HCT116 (cell line): Measurements from ENCODE around the gene UBE2H. TPM values are rescaled to one million over a fixed set of nuclear protein-coding genes. Genes with fewer than 3 reads are reported as not detected.

Experiments used
- ATAC-seq: fragments of 200-7000 bp; cut with Tn5 transposase; 2 replicates; pipeline ENCODE4 v1.9.1; 2020; ENCODE audit warnings: mild to moderate bottlenecking, moderate library complexity
- Bru-seq: library from RNA; stranded (reverse); fragments of 400-500 nt; gene quantifications from one replicate; lab custom pipeline; 2021; lab: Mats Ljungman, UMichigan
- BruChase-seq, 2 experiments: library from RNA; stranded (reverse); fragments of 400-500 nt; gene quantifications; one replicate each; lab custom pipeline; 2021; lab: Mats Ljungman, UMichigan
- BruUV-seq: library from RNA; stranded (reverse); fragments of 400-500 nt; replicated peaks from 2 replicates; lab custom pipeline; 2021; lab: Mats Ljungman, UMichigan
- CTCF ChIA-PET: fragments of 300-600 bp; sonication (Branson Sonifier 250); formaldehyde crosslinking; loops from one replicate; lab custom pipeline; 2021; ENCODE audit warnings: antibody characterized with exemption; lab: Charles Lee
- POLR2A ChIA-PET: fragments of 300-600, 350-600 bp; sonication (Branson Sonifier 250); formaldehyde crosslinking; loops from one replicate; lab custom pipeline; 2021; ENCODE audit warnings: antibody characterized with exemption; lab: Charles Lee
- RAD21 ChIA-PET, 2 experiments: fragments of 300-600 bp; sonication (Branson Sonifier 250); formaldehyde crosslinking; loops; one replicate each; lab custom pipeline; 2023; ENCODE audit warnings: low total read pairs in 2 of 2; ENCODE audit not compliant: uncharacterized antibody in 2 of 2, unreplicated experiment in 2 of 2, low non-redundant PET in 1 of 2; lab: Charles Lee
- DNase-seq: peaks from one replicate; pipeline ENCODE4 v3.0.0-alpha.2; 2010; ENCODE audit warnings: low read depth, low spot score
- H2AFZ ChIP-seq: fragments of 200-600 bp; shearing (Covaris generic), sonication (generic); 2 replicates; pipeline ENCODE4 v1.6.1; 2017; ENCODE audit warnings: low read depth, mixed run types, mixed read lengths, antibody characterized with exemption, low read length; ENCODE audit not compliant: poor library complexity, severe bottlenecking
- H3K27ac ChIP-seq: 2 replicates; pipeline ENCODE4 v1.5.1; 2012; ENCODE audit warnings: low read depth, low read length
- H3K27me3 ChIP-seq: fragments of 200-600 bp; sonication (generic); 2 replicates; pipeline ENCODE4 v1.6.1; 2016; ENCODE audit warnings: mixed run types, low read length, mixed read lengths; ENCODE audit not compliant: insufficient read depth
- H3K36me3 ChIP-seq, 2 experiments: fragments of 200-500 bp in 1 of 2; fragments of 200-600 bp in 1 of 2; sonication (Bioruptor generic) in 1 of 2; sonication (generic) in 1 of 2; 2 replicates each; pipeline versions ENCODE4 v1.5.1 to v1.6.1; 2014 to 2016; ENCODE audit warnings: low read length in 2 of 2, inconsistent platforms in 1 of 2, mixed read lengths in 1 of 2, mixed run types in 1 of 2; ENCODE audit not compliant: insufficient read depth in 2 of 2, control insufficient read depth in 1 of 2
- H3K4me1 ChIP-seq, 2 experiments: fragments of 200-600 bp in 1 of 2; sonication (generic) in 1 of 2; 2 replicates each; pipeline versions ENCODE4 v1.5.1 to v1.6.1; 2012 to 2017; ENCODE audit warnings: low read length in 2 of 2, inconsistent platforms in 1 of 2, mild to moderate bottlenecking in 1 of 2, mixed read lengths in 1 of 2, mixed run types in 1 of 2, moderate library complexity in 1 of 2; ENCODE audit not compliant: insufficient read depth in 2 of 2, control insufficient read depth in 1 of 2
- H3K4me2 ChIP-seq: fragments of 200-600 bp; sonication (generic); 2 replicates; pipeline ENCODE4 v1.6.1; 2017; ENCODE audit warnings: mixed run types, low read length, mixed read lengths
- H3K4me3 ChIP-seq, 2 experiments: fragments of 200-600 bp in 1 of 2; sonication (generic) in 1 of 2; replicated peaks in 1 of 2; 2 replicates each; pipeline ENCODE4 v1.5.1; 2011 to 2016; ENCODE audit warnings: low read length in 2 of 2, control low read depth in 1 of 2, low read depth in 1 of 2, mild to moderate bottlenecking in 1 of 2, mixed read lengths in 1 of 2, mixed run types in 1 of 2
- H3K79me2 ChIP-seq: fragments of 200-600 bp; sonication (generic); 2 replicates; pipeline ENCODE4 v1.6.1; 2017; ENCODE audit warnings: mild to moderate bottlenecking, mixed run types, low read length, moderate library complexity, mixed read lengths; ENCODE audit not compliant: insufficient read depth
- H3K9ac ChIP-seq: fragments of 200-600 bp; sonication (generic); 2 replicates; pipeline ENCODE4 v1.6.1; 2016; ENCODE audit warnings: low read length, mixed read lengths
- H3K9me2 ChIP-seq: fragments of 200-600 bp; sonication (generic), shearing (Covaris generic); 2 replicates; pipeline ENCODE4 v1.6.1; 2017; ENCODE audit warnings: mixed run types, mild to moderate bottlenecking, moderate library complexity; ENCODE audit not compliant: insufficient read depth
- H3K9me3 ChIP-seq, 2 experiments: fragments of 200-500 bp in 1 of 2; fragments of 200-600 bp in 1 of 2; sonication (Bioruptor generic) in 1 of 2; sonication (generic) in 1 of 2; 2 replicates each; pipeline ENCODE4 v1.6.1; 2014 to 2017; ENCODE audit warnings: low read length in 2 of 2, mixed read lengths in 2 of 2, inconsistent platforms in 1 of 2, low read depth in 1 of 2, mild to moderate bottlenecking in 1 of 2, mixed run types in 1 of 2, moderate library complexity in 1 of 2; ENCODE audit not compliant: control insufficient read depth in 1 of 2, insufficient read depth in 1 of 2
- H4K20me1 ChIP-seq: fragments of 200-600 bp; sonication (generic), shearing (Covaris generic); 2 replicates; pipeline ENCODE4 v1.6.1; 2017; ENCODE audit warnings: mixed run types, mild to moderate bottlenecking, moderate library complexity; ENCODE audit not compliant: insufficient read depth
- ATF3 ChIP-seq: IDR thresholded peaks from 2 replicates; pipeline ENCODE4 v1.6.1; 2012
- CBX3 ChIP-seq: IDR thresholded peaks from 2 replicates; pipeline ENCODE4 v1.6.1; 2012; ENCODE audit warnings: low read depth
- CTCF ChIP-seq, 3 experiments: fragments of 200-600 bp in 1 of 3; sonication (generic) in 1 of 3; IDR thresholded peaks in 2 of 3; conservative IDR thresholded peaks in 1 of 3; 2 replicates each; pipeline ENCODE4 v1.5.1; 2012 to 2017; ENCODE audit warnings: low read depth in 2 of 3, low read length in 2 of 3, antibody characterized with exemption in 1 of 3, borderline replicate concordance in 1 of 3, control low read depth in 1 of 3, mild to moderate bottlenecking in 1 of 3, mixed read lengths in 1 of 3, mixed run types in 1 of 3, moderate library complexity in 1 of 3; ENCODE audit not compliant: insufficient read depth in 1 of 3
- EGR1 ChIP-seq: IDR thresholded peaks from 2 replicates; pipeline ENCODE4 v1.6.1; 2012; ENCODE audit warnings: low read depth
- ELF1 ChIP-seq: IDR thresholded peaks from 2 replicates; pipeline ENCODE4 v1.6.1; 2012; ENCODE audit warnings: low read depth, borderline replicate concordance
- EZH2 ChIP-seq: fragments of 200-600 bp; sonication (generic); IDR thresholded peaks from 2 replicates; pipeline ENCODE4 v1.6.1; 2017; ENCODE audit warnings: antibody characterized with exemption, mixed run types
- EZH2phosphoT487 ChIP-seq: fragments of 200-600 bp; IDR thresholded peaks from 2 replicates; pipeline ENCODE4 v1.6.1; 2018; ENCODE audit warnings: antibody characterized with exemption, borderline replicate concordance
- JUND ChIP-seq: IDR thresholded peaks from 2 replicates; pipeline ENCODE4 v1.6.1; 2012
- MAX ChIP-seq: IDR thresholded peaks from 2 replicates; pipeline ENCODE4 v1.6.1; 2012
- POLR2AphosphoS5 ChIP-seq: IDR thresholded peaks from 2 replicates; pipeline ENCODE4 v1.6.1; 2011; ENCODE audit warnings: mild to moderate bottlenecking, low read depth, low read length, moderate library complexity
- RAD21 ChIP-seq: IDR thresholded peaks from 2 replicates; pipeline ENCODE4 v1.6.1; 2012; ENCODE audit warnings: low read depth, mild to moderate bottlenecking
- REST ChIP-seq: IDR thresholded peaks from 2 replicates; pipeline ENCODE4 v1.6.1; 2012; ENCODE audit warnings: low read depth
- SIN3A ChIP-seq: IDR thresholded peaks from 2 replicates; pipeline ENCODE4 v1.6.1; 2012; ENCODE audit warnings: low read depth
- SP1 ChIP-seq: IDR thresholded peaks from 2 replicates; pipeline ENCODE4 v1.6.1; 2012; ENCODE audit warnings: low read depth
- TCF7L2 ChIP-seq: IDR thresholded peaks from 2 replicates; pipeline ENCODE4 v1.7.0; 2011; ENCODE audit warnings: borderline replicate concordance, inconsistent platforms; ENCODE audit not compliant: insufficient read depth, insufficient read length; ENCODE audit errors: extremely low read depth
- YY1 ChIP-seq: IDR thresholded peaks from 2 replicates; pipeline ENCODE4 v1.6.1; 2011; ENCODE audit warnings: low read length, low read depth, moderate library complexity, mild to moderate bottlenecking; ENCODE audit not compliant: insufficient replicate concordance; ENCODE audit errors: extremely low read depth
- ZFX ChIP-seq: fragments of 450-650 bp; IDR thresholded peaks from 2 replicates; pipeline ENCODE4 v1.6.1; 2017
- ZNF274 ChIP-seq: fragments of 200-500 bp; sonication (Bioruptor generic); IDR thresholded peaks from 2 replicates; pipeline ENCODE4 v1.6.1; 2014; ENCODE audit warnings: mild to moderate bottlenecking, low read depth, low read length, inconsistent platforms
- intact Hi-C: fragments of 100-400 bp; cut with micrococcal nuclease; formaldehyde crosslinking; loops from 2 replicates; pipeline ENCODE4 v1.10.0; 2022
- long read RNA-seq: library from polyadenylated mRNA; unstranded; transcript quantifications from one replicate; pipeline ENCODE4 v2.0.0, GENCODE V29; 2021; ENCODE audit not compliant: unreplicated experiment
- polyA plus RNA-seq: library from polyadenylated mRNA; unstranded; fragments of >200 nt; gene quantifications from 2 replicates; pipeline ENCODE4 v1.2.1, GENCODE V29; 2012; ENCODE audit warnings: missing spikeins
- total RNA-seq: library from RNA; stranded (reverse); gene quantifications from one replicate; pipeline ENCODE4 v1.2.1, GENCODE V29; 2021; ENCODE audit not compliant: unreplicated experiment

UBE2H gene
- total RNA-seq (117 TPM), Bru-seq, nascent RNA (percentile 96 among the genes with signal in this experiment), BruChase-seq, experiment 1, labeled RNA remaining after a 6-hour chase (percentile 92 among the genes with signal in this experiment), BruChase-seq, experiment 2, labeled RNA remaining after a 2-hour chase (percentile 92 among the genes with signal in this experiment)
- 52.7 and 54.2 TPM in 2 replicates for polyA plus RNA-seq
- long read RNA-seq, full-length matches to known transcripts = 287 of 358 reads
- long read RNA-seq, partial matches to known transcripts = 12 of 358 reads
- long read RNA-seq, other reads (novel, unspliced or antisense) = 59 of 358 reads

- POLR2A ChIA-PET = interaction anchor here (2.4 kb wide), 1 partner anchor 56 kb away, joined by 9 read pairs; no protein-coding TSS in a partner anchor
- H3K9me2 ChIP-seq = no peaks in the 10 kb centered on the region
- TF ChIP-seq EZH2 = no peak
- TF ChIP-seq EGR1 = peak; percentile 16; the same call in 1 of the 2 replicates
- TF ChIP-seq REST = no peak
- TF ChIP-seq EZH2phosphoT487 = no peak
- no peak for TF ChIP-seq MAX
- no peak for TF ChIP-seq ZNF274
- TF ChIP-seq JUND = peak; percentile 52; the same call in 1 of the 2 replicates
- TF ChIP-seq CTCF (IDR thresholded peaks at IDR 0.05 in 2 of 3, conservative IDR thresholded peaks at IDR 0.05 in 1 of 3; ENCODE audit: borderline replicate concordance in 1 of 3, insufficient read depth in 1 of 3, low read depth in 2 of 3, low read length in 2 of 3) = no peak
- no peak for TF ChIP-seq ATF3
- TF ChIP-seq CBX3 = no peak
- TF ChIP-seq SP1 = peak; percentile 74
- TF ChIP-seq POLR2AphosphoS5 = peak; percentile 94
- TF ChIP-seq YY1 = no peak
- no peak for TF ChIP-seq ELF1
- no peak for TF ChIP-seq TCF7L2
- TF ChIP-seq ZFX = peak; percentile 63
- TF ChIP-seq RAD21 = no peak
- no peak for TF ChIP-seq SIN3A
These were observed at the start of gene UBE2H for GRCh38 chr7:129952653-129953560. UBE2H (minus strand) TSS chr7:129952960; CDS start chr7:129952555, 405 bp downstream.

More at GRCh38 chr7:129952653-129953560, at the start of gene UBE2H:
- CTCF ChIA-PET = interaction anchor here (1.7 kb wide), 1 partner anchor 57 kb away, joined by 4 read pairs; no protein-coding TSS in a partner anchor
- Histone ChIP-seq H3K79me2 (peaks cover 48% of the 10 kb centered on the region), H3K4me3 (peak within 1 kb of the TSS; percentile 77 to 87), H3K27me3 (no peaks in the 10 kb centered on the region), H3K9ac (peak within 1 kb of the TSS; percentile 89), H4K20me1 (peaks cover 8% of the 10 kb centered on the region; the same call in 1 of the 2 replicates), H3K4me1 (peaks cover 35 to 55% of the 10 kb centered on the region in 2 experiments), H3K9me3 (no peaks in the 10 kb centered on the region), H2AFZ (peak within 1 kb of the TSS; percentile 43), H3K36me3 (peaks cover 0 to 3% of the 10 kb centered on the region in 2 experiments; a peak in 1 of 4 replicates), H3K27ac (peak within 1 kb of the TSS; percentile 81), H3K4me2 (peak within 1 kb of the TSS; percentile 88)
- no TSS peak for BruUV-seq
- intact Hi-C loops = loop anchor here (5.0 kb wide), 1 partner anchor 289 kb away; no protein-coding TSS in a partner anchor
- RAD21 ChIA-PET = interaction anchor here in 1 of 2 experiments (1.1 kb wide), 1 partner anchor 21 kb away, joined by 3 read pairs; no protein-coding TSS in a partner anchor
- DNase-seq (peak; percentile 83), ATAC-seq (peak; percentile 72)
